ENCODE measurements around the gene KCNAB1. TPM values are rescaled to one million over a fixed set of nuclear protein-coding genes. Genes with fewer than 3 reads are reported as not detected.
"Not testable (repeated sequence)": the region's sequence is repeated elsewhere in the genome, so short reads cannot be mapped to it uniquely, and the experiment has no call there.

KCNAB1 gene
- total RNA-seq, 1 donor from 2014 or later, result 2.4 TPM

- ATAC-seq (no peak), DNase-seq (no peak)
- intact Hi-C loops (cut with micrococcal nuclease), result no loop called here
These were observed 12.7 kb downstream of the KCNAB1 start for GRCh38 chr3:156133076-156133475.

DNA sequence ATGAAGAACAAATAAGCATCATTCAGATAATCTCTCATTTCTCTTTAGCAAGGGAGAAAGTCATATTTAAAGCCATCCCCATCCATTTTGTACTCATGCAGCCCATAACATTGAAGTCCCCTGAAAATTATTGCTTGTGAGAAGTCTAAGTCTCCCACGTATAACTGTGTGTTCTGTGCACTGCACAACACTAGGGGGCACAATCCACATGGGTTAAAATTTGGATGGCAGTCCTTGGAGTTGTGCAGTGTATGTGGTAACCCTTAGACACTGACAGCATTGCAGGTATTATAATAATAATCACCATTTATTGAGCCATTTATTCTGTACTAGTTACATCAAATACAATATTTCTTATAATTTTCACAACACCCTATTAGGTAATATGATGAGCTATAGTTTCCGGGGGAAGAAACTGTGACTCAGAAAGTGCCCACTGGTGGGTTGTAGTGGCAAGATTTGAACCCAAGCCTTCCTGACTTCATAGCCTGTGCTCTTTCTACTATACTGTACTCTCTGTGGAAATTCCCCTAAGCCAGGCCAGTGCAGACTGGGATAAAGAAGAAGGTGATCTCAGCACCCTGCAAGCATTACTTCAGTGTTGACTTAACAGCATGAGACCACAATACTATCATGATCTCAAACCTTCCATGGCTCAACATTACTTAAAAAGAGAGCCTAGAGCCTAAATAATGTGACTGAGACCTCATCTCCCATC lies 15.7 kb downstream of the KCNAB1 start:
- intact Hi-C loops (cut with micrococcal nuclease), result no loop called here
- no peak for DNase-seq
- no peak for ATAC-seq

- intact Hi-C loops (cut with micrococcal nuclease); DNase-seq; ATAC-seq: not testable (repeated sequence)
These were observed 17.0 kb downstream of the KCNAB1 start for GRCh38 chr3:156137397-156137796.

GRCh38 chr3:156140001-156140595 lies 19.7 kb downstream of the KCNAB1 start:
- no peak for DNase-seq
- no peak for ATAC-seq
- intact Hi-C loops (cut with micrococcal nuclease), result no loop called here

DNA sequence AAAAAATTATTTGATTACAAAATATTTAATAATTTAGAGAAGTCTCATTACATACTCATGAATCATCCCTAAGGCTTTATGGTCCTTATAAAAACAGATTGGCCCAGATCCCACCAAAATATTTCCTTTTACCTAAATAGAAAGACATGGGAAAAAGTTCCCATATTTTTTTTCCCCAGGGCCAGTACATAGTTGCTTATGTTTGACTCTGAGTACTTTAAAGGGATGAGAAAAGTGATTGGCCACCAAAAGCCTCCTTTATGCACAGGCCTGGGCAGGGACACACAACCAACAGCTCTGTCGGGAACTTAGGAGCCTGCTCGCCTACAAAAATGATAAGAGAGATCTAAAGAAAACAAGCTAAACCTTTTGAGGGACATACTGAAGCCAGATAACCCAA lies 22.3 kb downstream of the KCNAB1 start:
- DNase-seq (no peak), ATAC-seq (peak; percentile 47)
- intact Hi-C loops (cut with micrococcal nuclease), result no loop called here

DNA sequence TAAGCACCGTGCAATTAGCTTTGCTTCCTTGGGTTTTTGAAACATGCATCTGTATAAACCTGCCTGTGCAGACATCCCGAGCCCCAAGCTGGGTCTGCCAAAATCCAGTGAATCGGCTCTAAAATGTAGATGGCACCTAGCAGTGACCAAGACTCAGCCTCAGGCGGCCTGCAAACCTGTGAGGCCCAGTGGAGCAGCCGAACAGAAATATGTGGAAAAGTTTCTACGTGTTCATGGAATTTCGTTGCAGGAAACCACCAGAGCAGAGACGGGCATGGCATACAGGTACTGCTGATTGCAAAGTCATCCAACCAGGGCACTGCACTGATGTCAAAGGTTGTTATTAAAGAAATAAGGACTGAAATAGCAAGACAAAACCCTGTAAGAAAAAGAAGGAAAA lies 22.8 kb downstream of the KCNAB1 start:
- ATAC-seq (no peak), DNase-seq (no peak)
- intact Hi-C loops (cut with micrococcal nuclease), result no loop called here

DNA sequence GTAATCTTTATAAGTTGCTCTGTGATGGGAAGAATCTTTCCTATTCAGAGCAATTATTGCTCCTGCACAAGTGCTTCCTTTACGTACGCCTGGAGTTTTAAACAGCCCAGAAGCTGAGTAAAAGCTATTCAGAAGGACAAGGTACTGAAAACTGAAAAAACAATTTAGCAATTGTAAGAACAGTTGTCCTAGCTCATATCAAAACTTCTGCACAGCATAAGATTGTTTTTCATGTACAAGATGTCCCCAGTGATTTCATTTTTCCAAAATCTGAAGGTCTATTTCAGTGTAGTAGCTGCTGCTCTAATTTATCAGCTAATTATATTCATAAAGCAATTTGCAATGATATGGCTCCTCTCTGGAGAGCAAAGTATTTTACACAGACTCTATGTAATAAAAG lies 23.7 kb downstream of the KCNAB1 start:
- intact Hi-C loops (cut with micrococcal nuclease), result no loop called here
- no peak for ATAC-seq

DNA sequence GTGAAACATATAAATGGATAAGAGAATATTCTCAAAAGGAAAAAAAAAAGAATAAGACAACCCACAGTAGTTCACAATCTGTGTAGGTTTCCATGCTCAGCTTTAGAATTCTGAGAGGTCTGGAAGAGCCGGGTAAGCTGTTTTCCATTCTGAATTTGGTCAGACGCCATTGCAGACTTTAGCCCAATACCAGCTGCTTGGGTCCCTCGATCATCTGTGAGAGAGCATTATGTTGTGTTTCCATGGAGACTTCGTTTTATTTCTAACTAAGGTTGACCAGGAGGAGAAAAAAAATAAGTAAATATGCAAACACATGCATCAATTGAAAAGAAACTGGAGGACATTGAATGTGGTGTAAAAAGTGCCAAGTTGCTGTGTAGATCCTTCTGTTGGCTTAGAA lies 25.5 kb downstream of the KCNAB1 start:
- DNase-seq, result no peak
- intact Hi-C loops (cut with micrococcal nuclease), result no loop called here
- ATAC-seq, result no peak

More for the DNA sequence above, 23.7 kb downstream of the KCNAB1 start:
- no peak for DNase-seq

DNA sequence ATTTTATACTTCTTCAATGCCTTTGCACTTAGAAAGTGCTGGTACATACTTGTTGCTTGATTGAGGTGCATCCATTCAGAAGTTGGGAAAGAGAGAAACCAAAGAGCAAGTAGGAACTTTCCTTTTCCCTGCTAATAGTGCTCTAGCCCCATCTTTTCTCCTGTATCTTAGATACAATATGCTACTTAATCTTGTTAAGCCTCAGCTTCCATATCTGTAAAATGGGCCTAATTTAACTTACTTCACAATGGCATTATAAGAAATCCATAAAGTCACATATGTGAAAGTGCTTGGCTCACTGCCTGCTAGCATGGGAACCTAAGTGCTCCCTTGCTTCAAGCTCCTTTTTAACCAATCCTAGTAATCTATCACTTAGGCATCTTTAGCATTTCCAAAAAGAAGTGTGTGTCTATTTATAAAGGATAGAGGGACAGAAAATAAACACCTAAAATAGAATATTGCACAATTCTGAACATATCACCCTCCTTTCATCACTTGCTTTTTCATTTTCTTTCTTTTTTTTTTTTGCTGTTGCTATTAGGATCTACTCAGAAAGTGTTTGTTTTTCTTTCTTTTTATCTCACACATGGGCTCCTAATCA lies 28.1 kb downstream of the KCNAB1 start:
- peak; percentile 52 for ATAC-seq
- no peak for DNase-seq
- intact Hi-C loops (cut with micrococcal nuclease), result no loop called here

GRCh38 chr3:156148946-156149381 lies 28.6 kb downstream of the KCNAB1 start:
- DNase-seq (no peak), ATAC-seq (peak; percentile 69)
- intact Hi-C loops (cut with micrococcal nuclease), result no loop called here

- DNase-seq (no peak), ATAC-seq (no peak)
- intact Hi-C loops (cut with micrococcal nuclease), result loop anchor here (1.0 to 10.0 kb wide), 3 partner anchors 305 to 522 kb away; partner anchors contain the start of gene TIPARP
These were observed 29.5 kb downstream of the KCNAB1 start for GRCh38 chr3:156149876-156150275.

DNA sequence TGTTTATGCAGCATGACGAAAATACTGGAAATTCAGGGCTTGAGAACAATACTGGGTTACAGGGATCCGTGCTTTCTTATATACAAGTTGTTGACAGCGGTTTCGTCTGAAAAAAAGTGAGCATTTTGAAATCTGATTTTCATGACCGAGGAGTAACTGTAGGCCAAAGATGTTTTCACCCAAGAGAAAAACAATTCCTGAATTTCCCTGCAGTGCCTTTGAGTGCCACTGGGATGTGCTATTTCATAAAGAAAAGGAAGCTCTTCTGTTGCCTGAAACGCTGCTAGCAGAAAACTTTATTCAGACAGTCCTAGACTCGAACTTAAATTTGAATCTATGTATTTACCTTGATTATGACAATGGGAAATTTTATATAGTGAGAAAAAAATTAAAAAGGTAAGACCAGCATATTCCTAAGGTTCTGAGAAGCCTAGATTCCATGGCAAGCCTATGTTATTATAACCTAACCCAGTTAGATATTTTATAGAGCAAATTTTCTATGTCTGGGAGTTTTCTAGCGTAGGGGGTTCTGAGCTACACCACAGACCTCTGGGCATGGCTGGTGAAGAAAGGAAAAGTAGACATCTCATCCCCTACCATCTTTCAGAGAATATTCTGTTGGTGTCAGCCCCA lies 30.2 kb downstream of the KCNAB1 start:
- ATAC-seq, result peak; percentile 77
- no peak for DNase-seq
- intact Hi-C loops (cut with micrococcal nuclease), result loop anchor here (1.0 to 10.0 kb wide), 3 partner anchors 304 to 522 kb away; partner anchors contain the start of gene TIPARP

DNA sequence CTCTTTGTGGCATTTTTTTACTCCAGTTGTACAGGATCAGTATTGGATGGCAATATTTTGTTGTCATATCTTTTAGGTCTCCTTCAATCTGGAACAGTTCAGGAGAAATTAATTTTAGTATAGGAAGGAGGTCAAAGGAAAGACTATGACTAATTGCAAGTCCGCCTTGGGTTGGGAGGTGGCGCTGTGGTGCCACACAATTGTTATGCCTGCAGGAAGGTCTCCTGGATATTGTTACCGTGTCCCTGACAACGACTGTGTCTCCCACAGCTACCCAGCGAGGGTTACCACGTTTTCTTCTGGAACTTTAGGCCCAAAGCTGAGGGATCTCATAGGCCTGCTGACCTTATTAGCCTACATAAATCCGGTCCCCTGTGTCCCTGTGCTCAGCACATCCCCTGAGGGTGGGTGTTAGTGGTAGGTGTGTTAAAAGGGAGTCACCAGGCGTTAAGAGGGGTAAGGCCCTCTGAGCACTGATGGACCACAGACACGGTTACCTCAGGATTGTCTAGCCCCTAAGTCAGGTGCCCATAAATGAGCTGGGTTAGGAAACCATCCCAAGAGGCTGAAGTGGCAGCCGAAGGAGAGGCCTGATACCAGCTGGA lies 31.5 kb downstream of the KCNAB1 start:
- DNase-seq (peak; percentile 79), ATAC-seq (peak; percentile 72)

GRCh38 chr3:156158656-156159295 lies 38.4 kb downstream of the KCNAB1 start:
- no peak for ATAC-seq
- DNase-seq, result no peak
- intact Hi-C loops (cut with micrococcal nuclease), result loop anchor here (10.0 kb wide), 1 partner anchor 296 kb away; no protein-coding TSS in a partner anchor

More for the DNA sequence above, 31.5 kb downstream of the KCNAB1 start:
- intact Hi-C loops (cut with micrococcal nuclease), result loop anchor here (5.0 to 10.0 kb wide), 2 partner anchors 303 to 520 kb away; partner anchors contain the start of gene TIPARP

DNA sequence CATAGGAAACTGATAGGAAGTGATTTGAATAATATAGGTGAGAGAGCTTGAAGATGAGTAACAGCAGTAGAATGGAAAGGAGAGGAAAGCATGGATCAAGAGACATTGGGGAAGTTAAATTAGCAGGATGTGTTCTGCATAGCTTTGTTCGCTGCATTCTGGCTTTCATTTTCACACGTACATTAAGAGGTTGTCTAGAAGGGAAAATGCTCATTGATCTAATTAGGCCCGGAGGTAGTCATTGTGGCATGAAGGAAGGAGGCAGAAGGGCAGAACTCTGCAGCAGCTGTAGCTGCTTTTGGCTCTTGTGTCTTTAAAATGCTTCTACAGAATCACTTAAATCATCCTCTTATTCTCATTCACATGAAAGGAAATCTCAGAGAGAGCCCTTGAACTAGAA lies 40.3 kb downstream of the KCNAB1 start:
- DNase-seq, result no peak
- intact Hi-C loops (cut with micrococcal nuclease), result no loop called here
- ATAC-seq, result no peak

- DNase-seq (no peak), ATAC-seq (no peak)
- intact Hi-C loops (cut with micrococcal nuclease), result no loop called here
These were observed 40.8 kb downstream of the KCNAB1 start for GRCh38 chr3:156161172-156161571.

GRCh38 chr3:156163848-156164247 lies 43.5 kb downstream of the KCNAB1 start:
- intact Hi-C loops (cut with micrococcal nuclease), result no loop called here
- no peak for ATAC-seq

DNA sequence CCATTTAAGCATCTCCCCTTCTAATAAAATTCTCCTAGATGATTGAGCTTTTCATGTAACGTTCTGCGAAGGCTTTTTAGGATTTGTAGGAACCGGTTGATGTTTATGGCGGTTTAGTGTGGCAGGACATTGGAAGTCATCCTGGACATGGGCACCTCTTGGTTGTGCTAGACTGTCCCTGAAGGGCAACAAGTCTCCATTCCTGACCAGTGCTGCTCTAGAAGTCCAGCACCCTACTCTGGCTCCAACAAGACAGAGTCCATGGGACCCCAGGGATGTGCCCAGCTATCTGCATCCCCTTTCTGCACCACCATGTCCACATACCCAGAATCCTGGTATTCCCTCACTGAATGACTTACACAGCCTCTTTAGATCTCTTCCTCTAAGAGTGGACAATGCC lies 46.4 kb downstream of the KCNAB1 start:
- ATAC-seq (no peak), DNase-seq (no peak)
- intact Hi-C loops (cut with micrococcal nuclease), result no loop called here

More at GRCh38 chr3:156163848-156164247, 43.5 kb downstream of the KCNAB1 start:
- no peak for DNase-seq

GRCh38 chr3:156170571-156170970 lies 50.2 kb downstream of the KCNAB1 start:
- intact Hi-C loops (cut with micrococcal nuclease), result no loop called here
- DNase-seq (no peak), ATAC-seq (no peak)

Data from left ventricle myocardium superior (tissue), 1 donor.